ENCODE data around the gene TRABD2A.

DNA sequence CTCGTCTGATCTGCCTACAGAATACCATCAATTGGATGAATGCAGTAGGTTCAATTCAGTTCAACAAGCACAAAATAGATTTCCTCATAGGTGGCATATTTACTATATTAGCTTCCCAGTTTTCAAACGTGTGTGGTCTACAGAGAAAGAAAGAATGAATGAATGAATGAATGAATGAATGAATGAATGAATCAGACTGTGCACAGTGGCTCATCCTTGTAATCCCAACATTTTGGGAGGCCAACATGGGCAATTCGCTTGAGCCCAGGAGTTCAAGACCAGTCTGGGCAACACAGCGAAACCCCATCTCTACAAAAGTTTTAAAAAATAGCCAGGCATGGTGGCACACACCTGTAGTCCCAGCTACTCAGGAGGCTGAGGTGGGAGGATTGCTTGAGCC lies 94.9 kb downstream of the TRABD2A start:
- TF ChIP-seq, protein P1, sequence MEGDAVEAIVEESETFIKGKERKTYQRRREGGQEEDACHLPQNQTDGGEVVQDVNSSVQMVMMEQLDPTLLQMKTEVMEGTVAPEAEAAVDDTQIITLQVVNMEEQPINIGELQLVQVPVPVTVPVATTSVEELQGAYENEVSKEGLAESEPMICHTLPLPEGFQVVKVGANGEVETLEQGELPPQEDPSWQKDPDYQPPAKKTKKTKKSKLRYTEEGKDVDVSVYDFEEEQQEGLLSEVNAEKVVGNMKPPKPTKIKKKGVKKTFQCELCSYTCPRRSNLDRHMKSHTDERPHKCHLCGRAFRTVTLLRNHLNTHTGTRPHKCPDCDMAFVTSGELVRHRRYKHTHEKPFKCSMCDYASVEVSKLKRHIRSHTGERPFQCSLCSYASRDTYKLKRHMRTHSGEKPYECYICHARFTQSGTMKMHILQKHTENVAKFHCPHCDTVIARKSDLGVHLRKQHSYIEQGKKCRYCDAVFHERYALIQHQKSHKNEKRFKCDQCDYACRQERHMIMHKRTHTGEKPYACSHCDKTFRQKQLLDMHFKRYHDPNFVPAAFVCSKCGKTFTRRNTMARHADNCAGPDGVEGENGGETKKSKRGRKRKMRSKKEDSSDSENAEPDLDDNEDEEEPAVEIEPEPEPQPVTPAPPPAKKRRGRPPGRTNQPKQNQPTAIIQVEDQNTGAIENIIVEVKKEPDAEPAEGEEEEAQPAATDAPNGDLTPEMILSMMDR (IDR thresholded peaks at IDR 0.05) = no peak
- TF ChIP-seq POLR2AphosphoS5 (IDR thresholded peaks at IDR 0.05) = no peak

All from prostate gland (tissue), 2 donors.